ENCODE results near the gene DPEP1. TPM values are rescaled to one million over a fixed set of nuclear protein-coding genes. Genes with fewer than 3 reads are reported as not detected.

Gene DPEP1
- total and polyA plus RNA-seq, 2 experiments from 2014 or later: not detected

DNA sequence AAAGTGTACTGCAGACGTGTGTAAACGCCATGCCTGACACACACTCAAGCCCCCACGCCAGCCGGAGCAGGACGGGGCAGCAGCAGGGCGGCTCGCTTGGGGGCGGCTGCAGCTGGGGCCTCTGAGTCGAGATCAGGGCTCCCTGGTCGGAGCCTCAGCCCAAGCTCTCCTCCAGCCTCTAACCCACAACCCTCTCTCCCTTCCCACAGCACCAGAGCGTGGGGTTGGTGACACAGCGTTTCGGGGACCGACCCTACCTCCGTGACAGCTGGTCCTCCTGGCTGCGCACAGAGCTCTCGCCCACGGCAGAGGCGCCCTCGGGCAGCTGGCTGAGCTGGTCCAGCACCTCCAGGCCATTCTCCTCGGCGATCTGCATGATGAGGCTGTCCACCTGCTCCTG, 32.8 kb downstream of the DPEP1 start:
- H3F3A ChIP-seq (ENCODE audit: insufficient read depth): no peaks in the 10 kb centered on the region
- H3K79me2 ChIP-seq (ENCODE audit: insufficient read depth): peaks cover 6% of the 10 kb centered on the region; the same call in 1 of the 2 replicates
- H3K9me3 ChIP-seq (ENCODE audit: low read depth): no peaks in the 10 kb centered on the region
- no peak for DNase-seq
- no peaks in the 10 kb centered on the region for H3K27me3 ChIP-seq (replicated peaks; ENCODE audit: insufficient read depth)
- H3K4me1 ChIP-seq (ENCODE audit: insufficient read depth): no peaks in the 10 kb centered on the region
- H3K9me2 ChIP-seq (ENCODE audit: insufficient read depth): no peaks in the 10 kb centered on the region
- H3K4me3 ChIP-seq: no peak overlapping the region
- H3K27ac ChIP-seq: no peak overlapping the region
- WGBS, 2 experiments (ENCODE audit: low coverage in 1 of 2, low lambda C conversion rate in 2 of 2, missing lambda C conversion rate in 2 of 2): 92 to 98% methylated on average over 21 to 22 of the region's 22 CpGs
- no peaks in the 10 kb centered on the region for H4K20me1 ChIP-seq (ENCODE audit: insufficient read depth)
- no peak overlapping the region for H3K9ac ChIP-seq
- H3K36me3 ChIP-seq (ENCODE audit: low read depth): peaks cover 5% of the 10 kb centered on the region; the same call in 1 of the 2 replicates
- H3K4me2 ChIP-seq (ENCODE audit: unreplicated experiment): no peak overlapping the region
- in situ Hi-C loops (cut with MboI): no loop called here
- no peak overlapping the region for H2AFZ ChIP-seq
- TF ChIP-seq EZH2 (IDR thresholded peaks at IDR 0.05; ENCODE audit: insufficient read depth, poor library complexity, severe bottlenecking) (no peak), EZH2phosphoT487 (IDR thresholded peaks at IDR 0.05; ENCODE audit: insufficient read depth, low read depth) (no peak)

DNA sequence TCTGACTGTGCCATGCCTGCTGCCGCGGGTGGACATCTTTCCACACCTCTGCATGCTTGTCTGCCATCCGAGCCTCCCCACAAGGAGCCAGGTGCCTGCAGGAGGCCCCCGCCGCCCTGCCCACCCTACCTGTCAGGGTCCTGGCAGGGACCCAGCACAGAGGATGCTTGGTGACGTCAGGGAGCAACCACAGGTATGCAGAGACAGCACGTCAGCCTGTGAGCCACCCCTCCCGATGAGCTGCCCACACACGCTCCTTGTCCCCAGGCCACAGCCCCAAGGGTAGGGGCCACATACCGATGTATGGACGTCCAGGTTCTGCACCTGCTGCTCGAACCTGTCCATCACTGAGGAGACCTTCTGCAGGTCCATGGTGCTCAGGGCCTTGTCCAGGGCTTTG, 33.5 kb downstream of the DPEP1 start:
- Histone ChIP-seq H3K9ac (no peak overlapping the region), H3K4me1 (ENCODE audit: insufficient read depth) (no peaks in the 10 kb centered on the region), H4K20me1 (ENCODE audit: insufficient read depth) (no peaks in the 10 kb centered on the region), H3K27me3 (replicated peaks; ENCODE audit: insufficient read depth) (no peaks in the 10 kb centered on the region), H3K27ac (no peak overlapping the region), H3K9me3 (ENCODE audit: low read depth) (no peaks in the 10 kb centered on the region), H3K9me2 (ENCODE audit: insufficient read depth) (no peaks in the 10 kb centered on the region), H3K4me2 (ENCODE audit: unreplicated experiment) (no peak overlapping the region), H3K36me3 (ENCODE audit: low read depth) (peaks cover 5% of the 10 kb centered on the region; the same call in 1 of the 2 replicates), H3K79me2 (ENCODE audit: insufficient read depth) (peaks cover 11% of the 10 kb centered on the region), H2AFZ (no peak overlapping the region), H3F3A (ENCODE audit: insufficient read depth) (no peaks in the 10 kb centered on the region), H3K4me3 (no peak overlapping the region)
- TF ChIP-seq EZH2phosphoT487 (IDR thresholded peaks at IDR 0.05; ENCODE audit: insufficient read depth, low read depth) (no peak), EZH2 (IDR thresholded peaks at IDR 0.05; ENCODE audit: insufficient read depth, poor library complexity, severe bottlenecking) (no peak)
- WGBS, 2 experiments (ENCODE audit: low coverage in 1 of 2, low lambda C conversion rate in 2 of 2, missing lambda C conversion rate in 2 of 2): 94 to 97% methylated on average over 10 to 12 of the region's 12 CpGs
- in situ Hi-C loops (cut with MboI): no loop called here
- no peak for DNase-seq

DNA sequence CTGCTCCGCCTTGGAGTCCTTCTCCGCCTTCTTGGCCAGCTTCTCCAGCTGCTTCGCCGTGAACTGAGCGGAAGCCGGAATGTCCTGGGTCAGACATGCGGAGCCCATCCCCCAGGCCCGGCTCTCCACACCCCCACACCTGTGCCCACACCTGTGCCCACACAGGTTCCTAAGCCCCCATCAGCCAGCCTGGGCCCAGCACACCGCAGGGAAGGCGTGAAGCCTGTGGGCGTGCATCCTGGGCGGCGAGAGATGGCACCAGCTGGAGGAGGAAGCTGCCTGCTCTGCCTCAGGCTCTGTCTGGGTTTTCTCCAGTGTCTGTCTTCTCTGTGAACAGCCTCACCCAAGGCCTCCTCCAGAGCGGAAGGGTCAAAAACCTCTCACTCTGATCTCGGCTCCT, 38.1 kb downstream of the DPEP1 start:
- H3K9ac ChIP-seq: no peak overlapping the region
- 92 to 95% methylated on average over 14 to 15 of the region's 15 CpGs for WGBS, 2 experiments (ENCODE audit: low coverage in 1 of 2, low lambda C conversion rate in 2 of 2, missing lambda C conversion rate in 2 of 2)
- no peak overlapping the region for H3K4me2 ChIP-seq (ENCODE audit: unreplicated experiment)
- DNase-seq: no peak
- H3K9me2 ChIP-seq (ENCODE audit: insufficient read depth): no peaks in the 10 kb centered on the region
- H3K4me3 ChIP-seq: no peak overlapping the region
- H2AFZ ChIP-seq: no peak overlapping the region
- no peaks in the 10 kb centered on the region for H3K4me1 ChIP-seq (ENCODE audit: insufficient read depth)
- in situ Hi-C loops (cut with MboI): no loop called here
- TF ChIP-seq EZH2phosphoT487 (IDR thresholded peaks at IDR 0.05; ENCODE audit: insufficient read depth, low read depth): no peak
- TF ChIP-seq EZH2 (IDR thresholded peaks at IDR 0.05; ENCODE audit: insufficient read depth, poor library complexity, severe bottlenecking): no peak
- H3K36me3 ChIP-seq (ENCODE audit: low read depth): peaks cover 5% of the 10 kb centered on the region; the same call in 1 of the 2 replicates
- H4K20me1 ChIP-seq (ENCODE audit: insufficient read depth): no peaks in the 10 kb centered on the region
- H3K9me3 ChIP-seq (ENCODE audit: low read depth): no peaks in the 10 kb centered on the region
- H3K27me3 ChIP-seq (replicated peaks; ENCODE audit: insufficient read depth): no peaks in the 10 kb centered on the region
- no peaks in the 10 kb centered on the region for H3F3A ChIP-seq (ENCODE audit: insufficient read depth)
- H3K27ac ChIP-seq: no peak overlapping the region
- peaks cover 55% of the 10 kb centered on the region for H3K79me2 ChIP-seq (ENCODE audit: insufficient read depth)

DNA sequence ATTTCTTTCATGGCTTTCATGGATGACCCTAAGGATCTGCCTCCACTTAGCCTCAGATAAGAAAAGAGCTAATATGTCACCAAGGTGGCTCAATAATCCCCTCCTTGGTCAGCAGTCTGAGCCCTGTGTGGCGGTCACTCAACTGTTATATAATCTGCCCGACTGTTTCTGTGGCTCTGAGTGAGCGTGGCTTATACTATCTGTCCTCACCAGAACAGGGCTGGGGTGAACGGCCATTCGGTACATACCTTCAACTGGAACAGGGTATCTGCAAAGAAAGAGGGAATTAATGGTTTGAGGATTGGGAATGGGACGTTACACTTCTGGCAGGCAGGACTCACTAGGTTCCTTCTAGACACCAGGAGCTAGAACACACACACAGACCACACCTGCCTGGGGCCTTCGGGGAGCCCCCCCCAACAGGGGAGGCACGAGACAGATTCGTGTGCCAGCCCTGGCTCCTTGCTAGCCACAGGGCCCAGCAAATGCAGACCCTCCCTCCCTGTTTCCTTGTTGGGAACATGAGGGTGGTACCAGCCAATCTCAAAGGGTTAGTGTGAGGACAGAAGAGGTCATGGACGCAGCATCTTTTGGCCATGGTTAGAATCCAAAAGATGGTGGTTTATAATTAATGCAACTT, 40.3 kb downstream of the DPEP1 start:
- H3F3A ChIP-seq (ENCODE audit: insufficient read depth): no peaks in the 10 kb centered on the region
- no peak overlapping the region for H3K4me2 ChIP-seq (ENCODE audit: unreplicated experiment)
- no peaks in the 10 kb centered on the region for H3K27me3 ChIP-seq (replicated peaks; ENCODE audit: insufficient read depth)
- H3K9me3 ChIP-seq (ENCODE audit: low read depth): no peaks in the 10 kb centered on the region
- no peak overlapping the region for H2AFZ ChIP-seq
- H4K20me1 ChIP-seq (ENCODE audit: insufficient read depth): no peaks in the 10 kb centered on the region
- no peak for DNase-seq
- H3K79me2 ChIP-seq (ENCODE audit: insufficient read depth): peaks cover 72% of the 10 kb centered on the region
- TF ChIP-seq EZH2 (IDR thresholded peaks at IDR 0.05; ENCODE audit: insufficient read depth, poor library complexity, severe bottlenecking): no peak
- TF ChIP-seq EZH2phosphoT487 (IDR thresholded peaks at IDR 0.05; ENCODE audit: insufficient read depth, low read depth): no peak
- H3K9ac ChIP-seq: no peak overlapping the region
- H3K4me3 ChIP-seq: no peak overlapping the region
- peaks cover 3% of the 10 kb centered on the region for H3K4me1 ChIP-seq (ENCODE audit: insufficient read depth)
- WGBS, 2 experiments (ENCODE audit: low coverage in 1 of 2, low lambda C conversion rate in 2 of 2, missing lambda C conversion rate in 2 of 2): 82 to 85% methylated on average over 10 of the region's 10 CpGs
- H3K9me2 ChIP-seq (ENCODE audit: insufficient read depth): no peaks in the 10 kb centered on the region
- no peaks in the 10 kb centered on the region for H3K36me3 ChIP-seq (ENCODE audit: low read depth)
- in situ Hi-C loops (cut with MboI): no loop called here
- H3K27ac ChIP-seq: no peak overlapping the region
